HG02885 (cell line): ENCODE results near the gene C11orf91.
"Not testable (repeated sequence)": the region's sequence is repeated elsewhere in the genome, so short reads cannot be mapped to it uniquely, and the experiment has no call there.

ENCODE experiments used
- ATAC-seq: cut with Tn5 transposase; IDR thresholded peaks from one replicate; pipeline ENCODE4 v1.9.1; 2021; ENCODE audit warnings: mild to moderate bottlenecking; ENCODE audit not compliant: unreplicated experiment, poor library complexity

The C11orf91 gene

GRCh38 chr11:33674035-33674814 is 26.4 kb downstream of the C11orf91 start:
- no peak for ATAC-seq

- ATAC-seq, result no peak
Observed at GRCh38 chr11:33672273-33672672, 28.4 kb downstream of the C11orf91 start.

GRCh38 chr11:33670250-33671011 is 30.2 kb downstream of the C11orf91 start:
- no peak for ATAC-seq

- no peak for ATAC-seq
Observed at GRCh38 chr11:33669598-33670249, 30.9 kb downstream of the C11orf91 start.

- no peak for ATAC-seq
Observed at GRCh38 chr11:33668951-33669596, 31.6 kb downstream of the C11orf91 start.

GRCh38 chr11:33668468-33668825 is 32.2 kb downstream of the C11orf91 start:
- no peak for ATAC-seq

GRCh38 chr11:33667819-33668467 is 32.7 kb downstream of the C11orf91 start:
- ATAC-seq, result no peak

- ATAC-seq, result no peak
Observed at GRCh38 chr11:33665350-33666106, 35.1 kb downstream of the C11orf91 start.

GRCh38 chr11:33664827-33665226 is 35.8 kb downstream of the C11orf91 start:
- no peak for ATAC-seq

GRCh38 chr11:33664166-33664565 is 36.5 kb downstream of the C11orf91 start:
- no peak for ATAC-seq

GRCh38 chr11:33663121-33663520 is 37.5 kb downstream of the C11orf91 start:
- ATAC-seq, result no peak

GRCh38 chr11:33661526-33661925 is 39.1 kb downstream of the C11orf91 start:
- ATAC-seq, result not testable (repeated sequence)

- no peak for ATAC-seq
Observed at GRCh38 chr11:33660962-33661361, 39.7 kb downstream of the C11orf91 start.

- ATAC-seq, result no peak
Observed at GRCh38 chr11:33659370-33660139, 41.1 kb downstream of the C11orf91 start.

- no peak for ATAC-seq
Observed at GRCh38 chr11:33658195-33658900, 42.3 kb downstream of the C11orf91 start.

GRCh38 chr11:33657757-33658156 is 42.9 kb downstream of the C11orf91 start:
- ATAC-seq, result no peak

- no peak for ATAC-seq
Observed at GRCh38 chr11:33656768-33657167, 43.9 kb downstream of the C11orf91 start.
